HG02623 (cell line): ENCODE results near the gene HRH2.
"Not testable (repeated sequence)": the region's sequence is repeated elsewhere in the genome, so short reads cannot be mapped to it uniquely, and the experiment has no call there.

ENCODE experiments used
- ATAC-seq: cut with Tn5 transposase; IDR thresholded peaks from one replicate; pipeline ENCODE4 v1.9.1; 2021; ENCODE audit warnings: moderate library complexity; ENCODE audit not compliant: unreplicated experiment

Gene HRH2

DNA sequence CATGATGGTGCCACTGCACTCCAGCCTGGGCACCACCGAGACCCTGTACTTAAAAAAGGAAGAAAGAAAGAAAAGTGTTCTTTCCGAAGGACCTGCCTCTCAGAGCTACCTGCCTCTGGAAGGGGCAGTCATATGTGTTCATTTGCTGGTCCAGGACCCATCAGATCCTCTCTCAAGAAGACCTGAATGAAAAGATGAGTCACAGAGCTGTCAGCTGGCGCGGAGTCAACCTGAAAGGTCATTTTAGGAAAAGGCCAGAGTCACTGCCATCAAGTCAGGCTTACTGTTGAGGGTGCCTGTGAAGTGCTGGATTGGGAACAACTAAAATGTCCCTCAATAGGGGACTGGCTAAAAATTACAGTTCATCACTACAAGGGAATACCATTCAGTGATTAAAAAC lies 14.9 kb upstream of the HRH2 start:
- ATAC-seq = no peak

- no peak for ATAC-seq
These were observed 11.6 kb upstream of the HRH2 start for GRCh38 chr5:175646251-175646650.

DNA sequence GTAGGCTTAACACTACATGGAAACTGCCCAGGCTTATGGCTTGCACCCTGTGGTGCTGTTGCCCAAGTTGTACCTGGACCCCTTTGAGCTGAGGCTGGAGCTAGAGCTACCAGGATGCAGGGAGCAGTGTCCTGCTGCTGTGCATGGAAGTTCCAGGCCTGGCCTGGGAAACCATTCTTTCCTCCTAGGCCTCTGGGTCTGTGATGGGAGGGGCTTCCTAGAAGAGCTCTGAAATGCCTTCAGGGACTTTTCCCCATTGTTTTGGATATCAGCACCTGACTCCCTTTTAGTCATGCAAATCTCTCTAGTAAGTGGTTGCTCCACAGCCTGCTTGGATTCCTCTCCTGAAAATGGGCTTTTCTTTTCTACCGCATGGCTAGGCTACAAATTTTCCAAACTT lies 7.9 kb upstream of the HRH2 start:
- ATAC-seq = no peak

- not testable (repeated sequence) for ATAC-seq
These were observed 7.3 kb upstream of the HRH2 start for GRCh38 chr5:175650430-175651205.

GRCh38 chr5:175652741-175653663 lies 4.9 kb upstream of the HRH2 start:
- ATAC-seq = peak; percentile 53

DNA sequence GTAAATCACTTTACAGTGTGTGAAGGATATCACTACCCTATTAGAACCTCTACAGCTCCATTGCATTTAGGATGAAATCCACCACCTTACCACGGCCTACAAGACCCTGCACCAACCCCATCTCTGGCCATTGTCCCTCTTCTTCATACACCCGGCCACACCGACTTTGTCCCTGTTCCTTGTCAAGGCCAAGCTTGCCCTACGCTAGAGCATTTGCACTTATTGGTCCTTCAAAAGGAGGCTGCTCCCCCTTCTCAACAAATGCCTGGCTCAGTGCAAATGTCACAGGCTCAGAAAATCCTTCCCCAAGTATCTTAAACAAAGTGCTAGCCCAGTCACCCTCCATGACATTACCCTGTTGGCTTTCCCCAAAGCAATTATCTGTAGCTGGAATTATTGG lies 4.1 kb upstream of the HRH2 start:
- ATAC-seq = no peak

GRCh38 chr5:175654339-175654738 lies 3.5 kb upstream of the HRH2 start:
- no peak for ATAC-seq

- no peak for ATAC-seq
These were observed 3.1 kb upstream of the HRH2 start for GRCh38 chr5:175654807-175655206.

GRCh38 chr5:175655411-175655810 lies 2.5 kb upstream of the HRH2 start:
- no peak for ATAC-seq

- no peak for ATAC-seq
These were observed 905 bp upstream of the HRH2 start for GRCh38 chr5:175656966-175657365.

GRCh38 chr5:175658299-175659145 lies 651 bp downstream of the HRH2 start:
- no peak for ATAC-seq

DNA sequence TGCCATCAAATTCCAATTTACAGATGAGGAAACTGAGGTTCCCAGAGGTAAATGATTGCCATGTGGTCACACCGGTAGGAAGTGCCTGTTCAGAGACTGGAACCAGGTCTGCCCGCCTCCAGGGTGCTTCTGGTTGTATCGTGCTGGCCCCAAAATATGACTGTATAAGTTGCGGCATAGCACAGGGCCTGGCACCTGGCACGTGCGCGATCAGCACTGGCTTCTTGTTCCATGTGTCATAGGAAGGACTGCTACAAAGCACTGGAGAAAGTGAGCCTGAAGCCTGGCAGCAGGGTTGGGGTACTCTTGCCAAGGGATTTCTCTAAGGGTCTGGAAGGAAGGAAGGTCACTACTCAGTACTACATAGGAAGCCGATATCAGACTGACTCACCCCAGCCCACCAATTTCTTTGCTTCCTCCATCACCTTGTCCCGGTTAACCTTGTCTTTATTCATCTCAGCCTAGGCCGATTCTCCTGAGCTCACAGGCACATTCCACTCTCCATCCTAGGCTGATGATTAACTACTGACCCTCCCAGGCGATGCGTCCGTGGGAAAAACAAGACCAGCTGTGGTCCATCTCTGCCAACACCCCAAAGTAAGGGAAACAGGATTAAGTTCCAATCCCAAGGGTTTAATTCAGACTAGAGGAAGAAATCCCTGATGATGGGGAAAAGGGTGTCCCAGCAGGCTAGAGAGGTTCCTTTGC lies 1.8 kb downstream of the HRH2 start:
- ATAC-seq = no peak

GRCh38 chr5:175663186-175664184 lies 5.6 kb downstream of the HRH2 start:
- ATAC-seq = no peak

DNA sequence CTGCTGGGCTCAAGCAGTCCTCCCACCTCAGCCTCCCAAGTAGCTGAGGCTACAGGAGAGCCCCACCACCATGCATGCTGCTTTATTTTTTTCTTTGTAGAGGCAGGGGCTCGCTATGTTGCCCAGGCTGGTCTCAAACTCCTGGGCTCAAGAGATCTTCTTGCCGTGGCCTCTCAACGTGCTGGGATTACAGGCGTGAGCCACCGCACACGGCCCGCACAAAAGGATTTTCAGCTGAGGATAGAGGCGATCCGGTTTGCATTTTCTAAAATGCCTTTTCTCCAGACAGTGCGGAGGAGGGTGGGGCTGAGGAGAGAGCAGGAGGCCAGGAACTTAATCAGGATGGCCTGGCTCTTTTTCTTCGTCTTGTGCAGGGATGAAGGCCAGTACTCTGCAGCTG lies 6.9 kb downstream of the HRH2 start:
- no peak for ATAC-seq

DNA sequence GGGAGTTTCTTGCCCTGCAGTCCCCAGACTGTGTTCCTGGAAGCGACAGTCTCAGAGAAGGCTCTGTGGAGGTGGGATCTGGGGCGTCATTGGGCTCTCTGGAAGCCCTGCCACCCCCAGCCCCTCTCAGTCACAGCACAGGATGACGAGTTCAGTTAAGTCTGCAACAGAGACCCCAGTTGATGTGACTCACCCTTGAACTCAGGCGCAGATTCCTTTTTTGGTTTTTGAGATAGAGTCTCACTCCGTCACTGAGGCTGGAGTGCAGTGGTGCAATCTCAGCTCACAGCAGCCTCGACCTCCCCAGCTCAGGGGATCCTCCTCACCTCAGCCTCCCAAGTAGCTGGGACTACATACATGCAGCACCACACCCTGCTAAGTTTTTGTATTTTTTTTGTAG lies 8.3 kb downstream of the HRH2 start:
- ATAC-seq = no peak

GRCh38 chr5:175668006-175668405 lies 10.1 kb downstream of the HRH2 start:
- ATAC-seq = no peak

- no peak for ATAC-seq
These were observed 12.5 kb downstream of the HRH2 start for GRCh38 chr5:175670372-175670771.

- no peak for ATAC-seq
These were observed 13.1 kb downstream of the HRH2 start for GRCh38 chr5:175671013-175671412.

- ATAC-seq = no peak
These were observed 15.2 kb downstream of the HRH2 start for GRCh38 chr5:175672976-175673648.
